SK-N-SH treated with all-trans-retinoic acid at 6 μM for 48 hours (cell line): ENCODE measurements around the gene ARMCX1.

ENCODE experiments used
- ATAC-seq: fragments of 200-7000 bp; cut with Tn5 transposase; 3 replicates; pipeline ENCODE4 v1.9.1; 2020; ENCODE audit warnings: mild to moderate bottlenecking, moderate library complexity
- ARNTL ChIP-seq: fragments of 450-650 bp; formaldehyde crosslinking; IDR thresholded peaks from 2 replicates; pipeline ENCODE4 v1.5.0; 2020; ENCODE audit warnings: low read depth, mild to moderate bottlenecking, moderate library complexity, borderline replicate concordance
- BACH2 ChIP-seq: fragments of 250-450 bp; sonication (Bioruptor Pico); IDR thresholded peaks from 2 replicates; pipeline ENCODE4 v1.9.0; 2021; ENCODE audit warnings: mild to moderate bottlenecking, borderline replicate concordance
- CREB5 ChIP-seq: fragments of 250-450 bp; sonication (Bioruptor Pico); IDR thresholded peaks from 2 replicates; pipeline ENCODE4 v1.5.1; 2020; ENCODE audit warnings: low read depth, mild to moderate bottlenecking, moderate library complexity
- CSDC2 ChIP-seq: fragments of 250-450 bp; sonication (Bioruptor Pico); IDR thresholded peaks from 2 replicates; pipeline ENCODE4 v1.5.0; 2020; ENCODE audit warnings: mild to moderate bottlenecking, moderate library complexity
- ESRRG ChIP-seq: fragments of 250-450 bp; sonication (Bioruptor Pico); IDR thresholded peaks from 2 replicates; pipeline ENCODE4 v1.6.1; 2021; ENCODE audit warnings: mild to moderate bottlenecking
- GLIS3 ChIP-seq: fragments of 250-450 bp; sonication (Bioruptor Pico); IDR thresholded peaks from 2 replicates; pipeline ENCODE4 v1.5.0; 2020; ENCODE audit warnings: mild to moderate bottlenecking, moderate library complexity
- ISL1 ChIP-seq: fragments of 250-450 bp; sonication (Bioruptor Pico); IDR thresholded peaks from 2 replicates; pipeline ENCODE4 v2.1.2; 2022; ENCODE audit warnings: mild to moderate bottlenecking, moderate library complexity
- OSR1 ChIP-seq: fragments of 250-450 bp; sonication (Bioruptor Pico); IDR thresholded peaks from 2 replicates; pipeline ENCODE4 v1.8.0; 2022; ENCODE audit warnings: moderate library complexity, mild to moderate bottlenecking, inconsistent platforms
- PPARA ChIP-seq: fragments of 250-450 bp; sonication (Bioruptor Pico); IDR thresholded peaks from 2 replicates; pipeline ENCODE4 v1.5.0; 2020; ENCODE audit warnings: mild to moderate bottlenecking, borderline replicate concordance
- RARB ChIP-seq: fragments of 250-450 bp; sonication (Bioruptor Pico); IDR thresholded peaks from 2 replicates; pipeline ENCODE4 v1.8.0; 2021; ENCODE audit warnings: mild to moderate bottlenecking, moderate library complexity
- SNAI2 ChIP-seq: fragments of 250-450 bp; sonication (Bioruptor Pico); IDR thresholded peaks from 2 replicates; pipeline ENCODE4 v1.5.0; 2020; ENCODE audit warnings: mild to moderate bottlenecking, moderate library complexity
- TCF4 ChIP-seq: fragments of 250-450 bp; sonication (Bioruptor Pico); IDR thresholded peaks from 2 replicates; pipeline ENCODE4 v1.8.0; 2021; ENCODE audit warnings: mild to moderate bottlenecking, moderate library complexity, borderline replicate concordance
- TOX ChIP-seq: fragments of 250-450 bp; sonication (Bioruptor Pico); IDR thresholded peaks from 2 replicates; pipeline ENCODE4 v1.8.0; 2021; ENCODE audit warnings: mild to moderate bottlenecking, moderate library complexity, borderline replicate concordance
- TSHZ2 ChIP-seq: fragments of 250-450 bp; sonication (Bioruptor Pico); IDR thresholded peaks from 2 replicates; pipeline ENCODE4 v1.5.0; 2020; ENCODE audit warnings: mild to moderate bottlenecking, moderate library complexity
- ZC3H10 ChIP-seq: fragments of 250-450 bp; sonication (Bioruptor Pico); IDR thresholded peaks from 2 replicates; pipeline ENCODE4 v1.5.1; 2021; ENCODE audit warnings: mild to moderate bottlenecking, moderate library complexity
- ZFP3 ChIP-seq: fragments of 250-450 bp; sonication (Bioruptor Pico); IDR thresholded peaks from 2 replicates; pipeline ENCODE4 v1.5.0; 2020; ENCODE audit warnings: mild to moderate bottlenecking, moderate library complexity
- ZFP30 ChIP-seq: fragments of 450-650 bp; formaldehyde crosslinking; IDR thresholded peaks from 2 replicates; pipeline ENCODE4 v1.5.0; 2022; ENCODE audit warnings: mild to moderate bottlenecking, moderate library complexity
- ZNF565 ChIP-seq: fragments of 450-650 bp; formaldehyde crosslinking; conservative IDR thresholded peaks from 2 replicates; pipeline ENCODE4 v1.5.0; 2020; ENCODE audit warnings: low read depth, mild to moderate bottlenecking, moderate library complexity
- ZNF70 ChIP-seq: fragments of 450-650 bp; formaldehyde crosslinking; IDR thresholded peaks from 2 replicates; pipeline ENCODE4 v1.5.0; 2020; ENCODE audit warnings: mild to moderate bottlenecking, moderate library complexity
- ZNF8 ChIP-seq: fragments of 450-650 bp; formaldehyde crosslinking; IDR thresholded peaks from 2 replicates; pipeline ENCODE4 v1.5.0; 2020; ENCODE audit warnings: mild to moderate bottlenecking, moderate library complexity
- TF ChIP-seq, protein P1 (sequence below): fragments of 250-450 bp; sonication (Bioruptor Pico); IDR thresholded peaks from 2 replicates; pipeline ENCODE4 v1.8.0; 2020; ENCODE audit warnings: mild to moderate bottlenecking, moderate library complexity, borderline replicate concordance
- TF ChIP-seq, protein P2 (sequence below): fragments of 250-450 bp; sonication (Bioruptor Pico); IDR thresholded peaks from 2 replicates; pipeline ENCODE4 v1.8.0; 2021; ENCODE audit warnings: low read depth, mild to moderate bottlenecking, moderate library complexity, borderline replicate concordance

The ARMCX1 gene

GRCh38 chrX:101551380-101551767 is 1.0 kb downstream of the ARMCX1 start:
- peak; percentile 11; the same call in 2 of the 3 replicates for ATAC-seq
- TF ChIP-seq ZNF8 (CRISPR knock-in tag), result no peak
- TF ChIP-seq, protein P1, sequence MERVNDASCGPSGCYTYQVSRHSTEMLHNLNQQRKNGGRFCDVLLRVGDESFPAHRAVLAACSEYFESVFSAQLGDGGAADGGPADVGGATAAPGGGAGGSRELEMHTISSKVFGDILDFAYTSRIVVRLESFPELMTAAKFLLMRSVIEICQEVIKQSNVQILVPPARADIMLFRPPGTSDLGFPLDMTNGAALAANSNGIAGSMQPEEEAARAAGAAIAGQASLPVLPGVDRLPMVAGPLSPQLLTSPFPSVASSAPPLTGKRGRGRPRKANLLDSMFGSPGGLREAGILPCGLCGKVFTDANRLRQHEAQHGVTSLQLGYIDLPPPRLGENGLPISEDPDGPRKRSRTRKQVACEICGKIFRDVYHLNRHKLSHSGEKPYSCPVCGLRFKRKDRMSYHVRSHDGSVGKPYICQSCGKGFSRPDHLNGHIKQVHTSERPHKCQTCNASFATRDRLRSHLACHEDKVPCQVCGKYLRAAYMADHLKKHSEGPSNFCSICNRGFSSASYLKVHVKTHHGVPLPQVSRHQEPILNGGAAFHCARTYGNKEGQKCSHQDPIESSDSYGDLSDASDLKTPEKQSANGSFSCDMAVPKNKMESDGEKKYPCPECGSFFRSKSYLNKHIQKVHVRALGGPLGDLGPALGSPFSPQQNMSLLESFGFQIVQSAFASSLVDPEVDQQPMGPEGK (CRISPR knock-in tag), result no peak
- TF ChIP-seq ZFP3, result no peak
- TF ChIP-seq SNAI2, result no peak
- no peak for TF ChIP-seq ZNF70 (CRISPR knock-in tag)
- TF ChIP-seq ZC3H10 (CRISPR knock-in tag), result no peak
- no peak for TF ChIP-seq TOX
- no peak for TF ChIP-seq ZFP30 (CRISPR knock-in tag)
- TF ChIP-seq CSDC2 (CRISPR knock-in tag), result no peak
- TF ChIP-seq TSHZ2, result no peak
- TF ChIP-seq ARNTL (CRISPR knock-in tag), result no peak
- no peak for TF ChIP-seq ESRRG
- no peak for TF ChIP-seq TCF4 (CRISPR knock-in tag)
- TF ChIP-seq ISL1, result no peak
- TF ChIP-seq, protein P2, sequence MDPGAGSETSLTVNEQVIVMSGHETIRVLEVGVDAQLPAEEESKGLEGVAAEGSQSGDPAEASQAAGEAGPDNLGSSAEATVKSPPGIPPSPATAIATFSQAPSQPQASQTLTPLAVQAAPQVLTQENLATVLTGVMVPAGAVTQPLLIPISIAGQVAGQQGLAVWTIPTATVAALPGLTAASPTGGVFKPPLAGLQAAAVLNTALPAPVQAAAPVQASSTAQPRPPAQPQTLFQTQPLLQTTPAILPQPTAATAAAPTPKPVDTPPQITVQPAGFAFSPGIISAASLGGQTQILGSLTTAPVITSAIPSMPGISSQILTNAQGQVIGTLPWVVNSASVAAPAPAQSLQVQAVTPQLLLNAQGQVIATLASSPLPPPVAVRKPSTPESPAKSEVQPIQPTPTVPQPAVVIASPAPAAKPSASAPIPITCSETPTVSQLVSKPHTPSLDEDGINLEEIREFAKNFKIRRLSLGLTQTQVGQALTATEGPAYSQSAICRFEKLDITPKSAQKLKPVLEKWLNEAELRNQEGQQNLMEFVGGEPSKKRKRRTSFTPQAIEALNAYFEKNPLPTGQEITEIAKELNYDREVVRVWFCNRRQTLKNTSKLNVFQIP (CRISPR knock-in tag), result no peak

DNA sequence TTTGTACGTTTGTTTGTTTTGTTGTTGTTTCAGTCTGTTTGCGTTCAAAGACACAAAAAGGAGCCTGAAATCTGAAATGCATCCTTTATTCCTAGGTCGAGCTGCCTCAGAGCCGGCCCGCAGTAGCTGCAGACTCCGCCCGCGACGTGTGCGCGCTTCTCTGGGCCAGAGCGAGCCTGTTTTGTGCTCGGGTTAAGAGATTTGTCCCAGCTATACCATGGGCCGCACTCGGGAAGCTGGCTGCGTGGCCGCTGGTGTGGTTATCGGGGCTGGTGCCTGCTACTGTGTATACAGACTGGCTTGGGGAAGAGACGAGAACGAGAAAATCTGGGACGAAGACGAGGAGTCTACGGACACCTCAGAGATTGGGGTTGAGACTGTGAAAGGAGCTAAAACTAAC is 2.4 kb downstream of the ARMCX1 start:
- no peak for ATAC-seq
- TF ChIP-seq, protein P1 (CRISPR knock-in tag), result no peak
- TF ChIP-seq ZC3H10 (CRISPR knock-in tag), result no peak
- no peak for TF ChIP-seq ZNF8 (CRISPR knock-in tag)
- TF ChIP-seq ZFP3, result no peak

DNA sequence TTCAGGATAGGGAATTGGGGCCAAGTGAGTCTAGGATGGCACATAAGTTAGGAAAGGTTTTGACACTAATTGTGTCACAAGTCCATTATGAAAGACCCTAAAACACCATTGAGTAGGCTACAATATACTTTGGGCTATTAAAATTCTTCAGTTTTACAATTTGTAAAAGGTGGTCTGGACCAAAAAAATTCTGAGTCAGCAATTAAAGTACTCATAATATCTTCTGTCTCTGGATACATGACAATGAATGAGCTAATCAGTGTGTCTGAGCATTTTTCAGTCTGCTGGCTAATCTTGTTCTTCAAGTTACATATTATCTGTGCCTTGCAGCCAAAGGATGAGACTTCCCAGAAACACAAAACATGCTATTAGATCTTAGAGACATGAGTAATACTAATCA is 14.3 kb downstream of the ARMCX1 start:
- peak; percentile 72 for TF ChIP-seq ISL1
- no peak for TF ChIP-seq CREB5 (CRISPR knock-in tag)
- no peak for TF ChIP-seq BACH2 (CRISPR knock-in tag)
- TF ChIP-seq SNAI2, result no peak
- ATAC-seq, result no peak

DNA sequence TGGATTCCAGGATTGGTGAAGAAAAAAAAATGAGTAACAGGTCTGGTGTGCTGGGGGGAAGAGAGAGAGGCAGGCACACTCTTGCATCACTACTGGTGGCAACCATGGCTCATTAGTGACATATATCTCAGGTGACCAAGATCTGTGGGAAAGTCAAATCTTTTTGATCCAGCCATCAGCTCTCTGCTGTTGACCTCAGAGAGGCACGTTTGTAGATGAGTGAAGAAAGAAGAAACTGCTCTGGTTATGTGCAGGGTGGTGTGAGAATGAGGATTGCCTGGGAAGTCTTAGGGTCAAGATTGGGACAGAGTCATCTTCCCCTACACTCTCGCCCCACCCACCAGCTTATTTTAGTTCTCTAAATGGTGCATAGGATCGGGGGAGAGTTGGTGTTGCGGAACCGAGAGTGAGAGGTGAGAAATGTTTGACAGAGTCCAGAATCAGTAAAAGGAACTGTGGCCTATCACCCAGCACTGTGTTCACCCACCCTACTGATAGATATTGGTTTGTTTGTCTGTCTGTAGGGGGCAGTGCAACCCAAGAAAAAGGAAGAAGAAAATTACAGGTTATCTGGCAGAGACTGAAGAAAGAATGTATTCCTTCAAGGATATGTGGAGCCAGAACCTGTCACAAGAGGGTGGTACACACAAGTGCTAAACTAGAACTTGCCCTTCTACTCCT is 45.5 kb downstream of the ARMCX1 start:
- peak; percentile 94 for ATAC-seq
- TF ChIP-seq TCF4 (CRISPR knock-in tag) (no peak), ZFP3 (no peak), ZNF70 (CRISPR knock-in tag) (no peak), BACH2 (CRISPR knock-in tag) (no peak), ZNF565 (CRISPR knock-in tag) (no peak), CSDC2 (CRISPR knock-in tag) (no peak), ZNF8 (CRISPR knock-in tag) (no peak), OSR1 (CRISPR knock-in tag) (no peak), GLIS3 (CRISPR knock-in tag) (no peak), CREB5 (CRISPR knock-in tag) (no peak), ESRRG (no peak), ARNTL (CRISPR knock-in tag) (no peak), SNAI2 (no peak), PPARA (CRISPR knock-in tag) (no peak), RARB (CRISPR knock-in tag) (no peak)
- TF ChIP-seq, protein P1 (CRISPR knock-in tag), result no peak
